Naive thymus-derived CD8-positive, alpha-beta T cell (primary cell): ENCODE measurements around the gene RNF114. TPM values are rescaled to one million over a fixed set of nuclear protein-coding genes. Genes with fewer than 3 reads are reported as not detected.

ENCODE experiments used
- ATAC-seq, 2 donors: fragments of 150-1000 bp; cut with Tn5 transposase in 1 of 2; sonication (Bioruptor Pico), chemical (Tn5 transposase) in 1 of 2; 1 replicate in 1 of 2; 2 replicates in 1 of 2; pipeline ENCODE4 v1.10.0; 2021; ENCODE audit warnings: mild to moderate bottlenecking in 2 of 2, moderate library complexity in 2 of 2
- POLR2A ChIA-PET: fragments of 350-600 bp; sonication (Branson Sonifier 250); formaldehyde crosslinking; loops from one replicate; lab custom pipeline; 2021; ENCODE audit warnings: antibody characterized with exemption; lab: Charles Lee
- DNase-seq, 10 donors: peaks; one replicate each; pipeline versions ENCODE4 v3.0.0 to v3.0.0-alpha.2; 2020 to 2022
- H3K27ac Mint-ChIP-seq, 10 donors: one replicate each; pipeline ENCODE4 v1.8.0; 2020 to 2022; ENCODE audit warnings: mild to moderate bottlenecking in 10 of 10, mixed read lengths in 10 of 10, moderate library complexity in 4 of 10, inconsistent platforms in 1 of 10
- H3K27me3 Mint-ChIP-seq, 5 donors: one replicate each; pipeline ENCODE4 v1.8.0; 2021 to 2022; ENCODE audit warnings: mixed read lengths in 5 of 5
- H3K36me3 Mint-ChIP-seq, 3 donors: one replicate each; pipeline ENCODE4 v1.8.0; 2020 to 2022; ENCODE audit warnings: mixed read lengths in 3 of 3, mild to moderate bottlenecking in 2 of 3, inconsistent platforms in 1 of 3
- H3K4me1 Mint-ChIP-seq, 4 donors: one replicate each; pipeline ENCODE4 v1.8.0; 2021 to 2022; ENCODE audit warnings: mixed read lengths in 4 of 4
- H3K4me3 Mint-ChIP-seq, 10 donors: one replicate each; pipeline ENCODE4 v1.8.0; 2020 to 2022; ENCODE audit warnings: mild to moderate bottlenecking in 10 of 10, mixed read lengths in 10 of 10, moderate library complexity in 6 of 10, inconsistent platforms in 1 of 10
- H3K9me3 Mint-ChIP-seq, 9 donors: one replicate each; pipeline ENCODE4 v1.8.0; 2020 to 2022; ENCODE audit warnings: mixed read lengths in 9 of 9, mild to moderate bottlenecking in 3 of 9, inconsistent platforms in 1 of 9, moderate library complexity in 1 of 9
- polyA plus RNA-seq, 3 donors: library from polyadenylated mRNA; unstranded; fragments of 300-500 nt; fragmentation: Illumina TruSeq; gene quantifications; one replicate each; pipeline ENCODE4 v1.2.3, GENCODE V29; 2021
- total RNA-seq, 8 experiments: library from RNA in 2 of 8; stranded (reverse) in 2 of 8; gene quantifications; one replicate each; pipeline ENCODE4 v1.2.3 and lab custom pipeline; 2021 to 2026

RNF114 gene
- total and polyA plus RNA-seq, 5 experiments from 2014 or later: 104 to 133 (median 123) TPM

- Mint-ChIP-seq H3K27me3 (no peaks in the 10 kb centered on the region), H3K4me1 (peaks cover 12 to 34% (median 21%) of the 10 kb centered on the region in 4 donors), H3K4me3 (no peak overlapping the region), H3K27ac (peak overlapping the region in 1 of 10 donors; percentile 22), H3K9me3 (no peaks in the 10 kb centered on the region), H3K36me3 (peaks cover 0 to 54% (median 9%) of the 10 kb centered on the region in 3 donors)
- POLR2A ChIA-PET: no interaction called here
- DNase-seq: no peak
- ATAC-seq: no peak
Observed at GRCh38 chr20:49907405-49908257, 28.6 kb upstream of the RNF114 start.

DNA sequence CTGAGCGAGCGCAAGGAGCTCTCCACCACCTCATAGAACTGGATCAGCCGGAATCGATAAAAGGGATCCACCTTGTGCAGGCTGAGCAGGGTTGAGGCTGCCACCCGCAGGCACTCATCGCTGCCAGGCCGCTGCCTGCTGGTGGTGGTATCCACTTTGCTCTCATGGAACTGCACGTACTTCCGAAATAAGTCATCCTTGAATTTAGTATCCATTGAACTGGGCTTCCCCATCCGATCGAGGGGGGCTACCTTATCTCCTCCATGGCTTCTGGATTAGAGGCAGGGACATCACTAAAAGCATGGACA, 28.0 kb upstream of the RNF114 start:
- Mint-ChIP-seq H3K9me3 (no peaks in the 10 kb centered on the region), H3K36me3 (peaks cover 0 to 50% (median 9%) of the 10 kb centered on the region in 3 donors), H3K4me3 (no peak overlapping the region), H3K4me1 (peaks cover 15 to 40% (median 25%) of the 10 kb centered on the region in 4 donors), H3K27ac (peak overlapping the region in 3 of 10 donors; percentile 13 to 48 (median 22)), H3K27me3 (no peaks in the 10 kb centered on the region)
- ATAC-seq (no peak), DNase-seq (no peak)
- POLR2A ChIA-PET: no interaction called here

DNA sequence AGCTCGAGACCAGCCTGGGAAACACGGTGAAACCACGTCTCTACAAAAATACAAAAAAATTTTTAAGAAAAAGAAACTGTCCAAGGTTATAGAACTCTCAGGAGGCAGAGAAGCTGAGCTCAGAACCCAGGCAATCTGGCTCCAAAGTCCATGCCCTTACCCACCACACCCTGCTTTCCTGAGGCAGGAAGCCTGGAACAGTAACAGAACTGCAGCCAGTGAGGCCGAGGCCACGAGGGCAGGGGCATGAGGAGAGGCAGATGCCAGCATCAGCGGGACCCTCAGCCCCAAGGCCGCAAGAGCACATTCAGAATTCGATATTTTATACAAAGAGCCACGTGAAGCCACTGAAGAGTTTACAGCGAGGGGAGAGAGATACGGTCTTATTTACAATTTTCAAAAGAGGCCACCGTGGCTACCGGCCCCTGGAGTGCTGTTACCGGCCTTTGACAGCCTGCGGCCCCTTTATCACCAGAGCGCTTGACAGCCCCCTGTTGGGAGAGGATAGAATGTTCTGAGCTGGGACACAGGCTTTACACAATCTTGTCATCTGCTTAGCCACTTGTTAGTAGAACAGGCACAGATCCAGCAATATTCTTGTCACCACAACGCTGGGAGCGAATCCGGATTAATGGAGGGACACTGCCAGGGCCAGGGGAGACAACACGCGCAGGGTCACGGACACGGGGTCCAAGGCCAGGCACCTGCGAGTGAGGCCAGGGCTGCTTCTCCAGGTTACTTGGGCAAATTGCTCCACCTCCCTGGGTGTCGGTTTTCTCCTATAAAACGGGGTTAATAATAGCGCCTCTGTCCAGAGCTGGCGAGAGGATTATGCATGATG, 26.5 kb upstream of the RNF114 start:
- POLR2A ChIA-PET: no interaction called here
- H3K4me1 Mint-ChIP-seq: peaks cover 21 to 50% (median 39%) of the 10 kb centered on the region in 4 donors
- H3K4me3 Mint-ChIP-seq: no peak overlapping the region
- peaks cover 0 to 37% (median 9%) of the 10 kb centered on the region in 3 donors for H3K36me3 Mint-ChIP-seq
- H3K27me3 Mint-ChIP-seq: no peaks in the 10 kb centered on the region
- ATAC-seq (no peak), DNase-seq (no peak)
- H3K27ac Mint-ChIP-seq: peak overlapping the region in 1 of 10 donors; percentile 61
- no peaks in the 10 kb centered on the region for H3K9me3 Mint-ChIP-seq

DNA sequence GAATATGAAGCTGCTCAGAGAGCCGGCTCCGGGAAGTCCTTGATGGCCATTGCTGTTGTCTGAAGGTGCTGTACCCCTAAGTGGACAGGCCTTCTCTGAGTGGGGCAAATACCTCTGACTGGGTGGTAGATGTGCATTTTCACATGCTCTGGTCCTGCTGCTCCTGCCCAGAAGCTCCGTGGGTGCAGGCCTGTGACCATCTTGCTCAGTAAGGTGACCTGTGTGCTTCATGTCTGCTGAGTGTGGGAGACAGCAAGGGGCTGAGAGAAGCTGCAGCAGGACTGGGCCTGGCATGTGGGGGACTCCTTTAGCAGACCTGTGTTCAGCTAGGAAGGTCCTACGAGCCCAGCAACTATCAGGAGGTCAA, 25.9 kb upstream of the RNF114 start:
- peaks cover 0 to 31% (median 6%) of the 10 kb centered on the region in 3 donors for H3K36me3 Mint-ChIP-seq
- no peak overlapping the region for H3K4me3 Mint-ChIP-seq
- POLR2A ChIA-PET: no interaction called here
- DNase-seq (no peak), ATAC-seq (no peak)
- H3K4me1 Mint-ChIP-seq: peaks cover 21 to 52% (median 40%) of the 10 kb centered on the region in 4 donors
- H3K9me3 Mint-ChIP-seq: no peaks in the 10 kb centered on the region
- H3K27me3 Mint-ChIP-seq: no peaks in the 10 kb centered on the region
- peak overlapping the region in 2 of 10 donors; percentile 20 to 61 for H3K27ac Mint-ChIP-seq

DNA sequence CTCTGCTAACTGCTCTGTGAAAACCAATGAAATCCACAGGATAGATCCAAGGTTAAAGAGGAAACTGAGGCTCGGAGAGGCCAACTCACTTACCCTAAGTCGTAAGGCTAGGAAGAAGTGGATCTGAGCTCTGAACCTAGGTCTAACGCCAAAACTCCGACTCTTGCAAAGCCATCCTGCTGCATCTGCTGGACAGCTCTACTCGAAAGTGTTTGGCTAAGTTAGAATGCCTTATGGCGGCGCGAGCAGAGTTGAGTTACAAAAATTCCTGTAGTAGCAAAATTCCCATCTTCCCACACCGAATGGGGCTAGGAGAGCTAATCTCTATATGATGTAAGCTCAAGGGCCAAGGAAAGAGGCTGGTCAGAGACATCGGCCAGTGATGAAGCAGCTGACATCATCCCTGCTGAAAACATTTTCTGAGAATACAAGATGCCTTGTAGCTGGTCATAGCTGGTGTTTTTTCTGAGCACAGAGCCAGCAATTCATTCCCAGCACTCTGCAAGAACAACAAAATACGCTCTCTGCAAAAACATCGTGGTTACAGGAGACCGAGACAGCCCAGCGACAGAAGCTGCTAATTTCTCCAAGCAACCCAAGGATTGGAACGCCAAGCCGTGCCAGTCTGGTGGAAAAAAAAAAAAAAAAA, 22.7 kb upstream of the RNF114 start:
- Mint-ChIP-seq H3K36me3 (peaks cover 0 to 7% (median 0%) of the 10 kb centered on the region in 3 donors), H3K4me3 (peak overlapping the region; percentile 12 to 99 (median 98)), H3K27ac (peak overlapping the region; percentile 35 to 100 (median 100)), H3K9me3 (no peaks in the 10 kb centered on the region), H3K4me1 (peaks cover 19 to 61% (median 49%) of the 10 kb centered on the region in 4 donors), H3K27me3 (no peaks in the 10 kb centered on the region)
- POLR2A ChIA-PET: interaction anchor here (4.9 kb wide), 1 partner anchor 22 kb away, joined by 30 read pairs; the partner anchor contains the start of gene RNF114
- ATAC-seq: no peak
- DNase-seq: no peak

GRCh38 chr20:49914310-49915117, 21.7 kb upstream of the RNF114 start:
- peaks cover 19 to 61% (median 49%) of the 10 kb centered on the region in 4 donors for H3K4me1 Mint-ChIP-seq
- no peaks in the 10 kb centered on the region for H3K27me3 Mint-ChIP-seq
- H3K27ac Mint-ChIP-seq: peak overlapping the region; percentile 79 to 100 (median 100)
- H3K4me3 Mint-ChIP-seq: peak overlapping the region; percentile 86 to 99 (median 98)
- DNase-seq (peak in 2 of 10 donors; percentile 4 to 14), ATAC-seq (peak in 1 of 2 donors; percentile 9)
- H3K9me3 Mint-ChIP-seq: no peaks in the 10 kb centered on the region
- peaks cover 0 to 4% (median 0%) of the 10 kb centered on the region in 3 donors for H3K36me3 Mint-ChIP-seq
- POLR2A ChIA-PET: interaction anchor here (2.5 to 4.9 kb wide), 2 partner anchors 21 to 102 kb away, joined by 8 to 30 read pairs; partner anchors contain the start of genes RNF114 and SLC9A8

GRCh38 chr20:49915118-49915379, 21.1 kb upstream of the RNF114 start:
- Mint-ChIP-seq H3K27me3 (no peaks in the 10 kb centered on the region), H3K4me3 (peak overlapping the region; percentile 97 to 99 (median 98)), H3K4me1 (peaks cover 17 to 56% (median 48%) of the 10 kb centered on the region in 4 donors), H3K9me3 (no peaks in the 10 kb centered on the region), H3K36me3 (no peaks in the 10 kb centered on the region), H3K27ac (peak overlapping the region; percentile 79 to 100 (median 100))
- ATAC-seq (peak; percentile 74 to 76), DNase-seq (no peak)
- POLR2A ChIA-PET: interaction anchor here (2.5 to 4.9 kb wide), 2 partner anchors 21 to 102 kb away, joined by 8 to 30 read pairs; partner anchors contain the start of genes RNF114 and SLC9A8

DNA sequence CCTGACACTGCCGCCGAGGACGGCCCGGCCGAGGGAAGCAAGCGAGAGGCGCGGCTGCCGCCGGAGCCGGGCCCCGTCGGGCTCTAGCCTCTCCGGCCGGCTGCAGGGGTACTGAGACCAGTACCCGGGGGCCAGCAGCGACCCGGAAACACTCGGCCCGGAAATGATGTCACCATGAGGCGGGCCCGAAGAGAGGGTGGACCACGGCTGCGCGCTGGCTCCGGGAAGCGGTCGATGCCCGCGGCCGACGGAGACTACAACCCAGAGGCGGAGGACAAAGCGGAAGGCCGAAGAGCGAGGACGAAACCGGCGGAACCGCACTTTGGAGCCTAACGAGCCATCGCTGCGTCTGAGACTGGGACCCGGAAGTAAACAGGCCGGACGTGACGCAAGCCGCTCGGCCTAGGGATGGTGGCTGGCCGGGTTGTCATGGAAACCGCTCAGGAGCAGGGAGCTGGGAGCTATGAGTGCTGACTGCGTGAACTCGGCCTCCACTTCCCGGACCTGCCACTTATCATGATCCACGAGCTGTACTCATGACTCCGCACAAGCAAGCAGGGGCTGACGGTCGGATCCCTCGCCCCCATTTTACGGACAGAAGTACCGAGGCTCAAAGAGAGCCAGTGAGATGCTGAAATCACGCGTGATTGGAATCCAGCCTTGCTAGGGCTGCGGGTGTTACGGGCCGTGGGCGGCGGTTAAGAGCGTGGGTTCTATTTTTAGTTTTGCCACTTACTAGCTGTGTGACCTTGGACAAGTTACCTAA, 20.6 kb upstream of the RNF114 start, which contains the start of gene SPATA2:
SPATA2 (minus strand) TSS at position 150 of the 766 bp plus-strand sequence. CDS start 7,039 bp downstream, outside the sequence.
- peaks cover 17 to 50% (median 45%) of the 10 kb centered on the region in 4 donors for H3K4me1 Mint-ChIP-seq
- no peaks in the 10 kb centered on the region for H3K9me3 Mint-ChIP-seq
- H3K4me3 Mint-ChIP-seq: peak within 1 kb of the TSS; percentile 97 to 99 (median 98)
- DNase-seq (peak; percentile 84 to 100 (median 92)), ATAC-seq (peak; percentile 79 to 81)
- no peaks in the 10 kb centered on the region for H3K36me3 Mint-ChIP-seq
- no peaks in the 10 kb centered on the region for H3K27me3 Mint-ChIP-seq
- POLR2A ChIA-PET: interaction anchor here (0.7 to 4.9 kb wide), 4 partner anchors 12 to 568 kb away, joined by 3 to 30 read pairs (median 6); partner anchors contain the start of genes RNF114 and SLC9A8
- peak within 1 kb of the TSS; percentile 98 to 100 (median 100) for H3K27ac Mint-ChIP-seq

DNA sequence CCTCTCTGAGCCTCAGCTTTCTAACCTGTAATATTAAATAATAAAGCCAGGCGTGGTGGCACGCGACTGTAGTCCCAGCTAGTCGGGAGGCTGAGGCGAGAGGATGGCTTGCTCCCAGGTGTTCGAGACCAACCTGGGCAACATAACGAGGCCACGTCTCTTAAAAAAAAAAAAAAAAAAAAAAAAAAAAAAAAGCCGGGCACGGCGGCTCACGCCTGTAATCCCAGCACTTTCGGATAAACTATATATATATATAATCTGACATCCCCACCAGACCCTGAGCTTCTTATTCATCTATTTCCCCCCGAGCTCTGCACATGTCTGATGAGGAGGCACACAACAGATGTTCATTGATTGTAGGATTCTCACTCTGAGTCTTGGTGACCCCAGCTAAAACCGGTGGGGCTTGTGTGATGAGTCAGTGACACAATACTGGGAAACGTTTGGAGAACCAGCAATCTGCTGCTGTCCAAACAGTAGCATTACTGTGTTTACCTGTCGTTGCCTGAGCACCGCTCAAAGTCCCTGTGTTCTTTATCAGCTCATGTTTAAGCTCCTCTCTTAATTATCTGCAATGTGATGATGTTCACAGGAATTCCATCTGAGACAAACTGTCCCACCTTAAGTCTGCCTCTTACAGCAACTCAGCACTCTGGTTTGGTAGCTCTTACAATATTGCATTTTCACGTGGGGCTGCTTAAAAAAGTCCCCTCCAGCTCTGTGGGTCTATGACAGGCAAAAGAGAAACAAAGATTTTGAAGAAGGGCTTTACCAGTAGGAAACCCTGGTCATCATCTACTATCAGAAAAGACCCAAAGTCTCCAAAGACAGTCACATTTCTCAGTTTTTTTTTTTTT, 19.8 kb upstream of the RNF114 start:
- no peak for ATAC-seq
- DNase-seq: peak in 1 of 10 donors; percentile 14
- Mint-ChIP-seq H3K9me3 (no peaks in the 10 kb centered on the region), H3K27ac (peak overlapping the region; percentile 98 to 100 (median 100)), H3K4me1 (peaks cover 17 to 42% (median 39%) of the 10 kb centered on the region in 4 donors), H3K36me3 (no peaks in the 10 kb centered on the region), H3K27me3 (no peaks in the 10 kb centered on the region), H3K4me3 (peak overlapping the region; percentile 97 to 99 (median 98))
- POLR2A ChIA-PET: interaction anchor here (0.7 to 4.9 kb wide), 5 partner anchors 11 to 567 kb away, joined by 3 to 30 read pairs (median 4); partner anchors contain the start of genes RNF114 and SLC9A8

DNA sequence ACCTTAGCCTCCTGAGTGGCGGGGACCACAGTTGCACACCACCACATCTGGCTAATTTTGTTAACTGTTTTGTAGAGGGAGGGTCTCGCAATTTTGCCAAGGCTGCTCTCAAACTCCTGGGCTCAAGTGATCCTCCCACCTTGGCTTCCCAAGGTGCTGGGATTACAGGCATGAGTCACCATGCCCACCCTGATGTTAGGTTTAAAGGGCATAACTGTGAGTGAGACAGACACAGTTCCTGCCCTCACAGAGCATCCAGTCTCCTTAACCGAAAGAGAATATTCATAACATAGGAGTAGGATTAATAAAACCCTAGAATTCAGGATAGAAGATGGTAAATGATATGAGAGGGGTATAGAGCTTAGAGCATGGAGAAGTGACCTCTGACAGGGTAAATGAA, 17.8 kb upstream of the RNF114 start:
- POLR2A ChIA-PET: no interaction called here
- Mint-ChIP-seq H3K9me3 (no peaks in the 10 kb centered on the region), H3K27ac (no peak overlapping the region), H3K4me1 (peaks cover 15 to 30% (median 26%) of the 10 kb centered on the region in 4 donors), H3K27me3 (no peaks in the 10 kb centered on the region), H3K4me3 (no peak overlapping the region), H3K36me3 (no peaks in the 10 kb centered on the region)
- DNase-seq: no peak
- no peak for ATAC-seq
